Amygdala (tissue), 56 donors: ENCODE measurements around the gene CDS2.

Experiments used
- DNase-seq, 56 donors: peaks; one replicate each; lab custom pipeline; 2025; lab: John Stamatoyannopoulos, UW

CDS2 gene

GRCh38 chr20:5203380-5203779, 76.6 kb downstream of the CDS2 start:
- DNase-seq: no peak

GRCh38 chr20:5205348-5206210, 78.8 kb downstream of the CDS2 start:
- peak in 54 of 56 donors; percentile 7 to 88 (median 60) for DNase-seq

GRCh38 chr20:5207138-5207537, 80.3 kb downstream of the CDS2 start:
- no peak for DNase-seq

- no peak for DNase-seq
Observed at GRCh38 chr20:5211803-5212714, 85.3 kb downstream of the CDS2 start.

GRCh38 chr20:5212907-5213487, 86.2 kb downstream of the CDS2 start:
- DNase-seq: peak in 19 of 56 donors; percentile 12 to 64 (median 34)

GRCh38 chr20:5214826-5215225, 88.0 kb downstream of the CDS2 start:
- no peak for DNase-seq

GRCh38 chr20:5215672-5216304, 89.0 kb downstream of the CDS2 start:
- no peak for DNase-seq

- DNase-seq: peak in 19 of 56 donors; percentile 7 to 67 (median 31)
Observed at GRCh38 chr20:5216663-5217062, 89.9 kb downstream of the CDS2 start.

- no peak for DNase-seq
Observed at GRCh38 chr20:5217616-5218015, 90.8 kb downstream of the CDS2 start.

- DNase-seq: no peak
Observed at GRCh38 chr20:5220321-5221060, 93.7 kb downstream of the CDS2 start.

- DNase-seq: no peak
Observed at GRCh38 chr20:5221061-5221430, 94.2 kb downstream of the CDS2 start.

- DNase-seq: peak in 37 of 56 donors; percentile 7 to 77 (median 38)
Observed at GRCh38 chr20:5222919-5223634, 96.3 kb downstream of the CDS2 start.

- DNase-seq: no peak
Observed at GRCh38 chr20:5230544-5230943, 103.7 kb downstream of the CDS2 start.

GRCh38 chr20:5234158-5234557, 107.3 kb downstream of the CDS2 start:
- DNase-seq: no peak

GRCh38 chr20:5234978-5235377, 108.2 kb downstream of the CDS2 start:
- DNase-seq: no peak
